ENCODE measurements around the gene CNNM3.
A peak's percentile ranks its signal among the peaks of the same experiment; 100 is the strongest.

Gene CNNM3

DNA sequence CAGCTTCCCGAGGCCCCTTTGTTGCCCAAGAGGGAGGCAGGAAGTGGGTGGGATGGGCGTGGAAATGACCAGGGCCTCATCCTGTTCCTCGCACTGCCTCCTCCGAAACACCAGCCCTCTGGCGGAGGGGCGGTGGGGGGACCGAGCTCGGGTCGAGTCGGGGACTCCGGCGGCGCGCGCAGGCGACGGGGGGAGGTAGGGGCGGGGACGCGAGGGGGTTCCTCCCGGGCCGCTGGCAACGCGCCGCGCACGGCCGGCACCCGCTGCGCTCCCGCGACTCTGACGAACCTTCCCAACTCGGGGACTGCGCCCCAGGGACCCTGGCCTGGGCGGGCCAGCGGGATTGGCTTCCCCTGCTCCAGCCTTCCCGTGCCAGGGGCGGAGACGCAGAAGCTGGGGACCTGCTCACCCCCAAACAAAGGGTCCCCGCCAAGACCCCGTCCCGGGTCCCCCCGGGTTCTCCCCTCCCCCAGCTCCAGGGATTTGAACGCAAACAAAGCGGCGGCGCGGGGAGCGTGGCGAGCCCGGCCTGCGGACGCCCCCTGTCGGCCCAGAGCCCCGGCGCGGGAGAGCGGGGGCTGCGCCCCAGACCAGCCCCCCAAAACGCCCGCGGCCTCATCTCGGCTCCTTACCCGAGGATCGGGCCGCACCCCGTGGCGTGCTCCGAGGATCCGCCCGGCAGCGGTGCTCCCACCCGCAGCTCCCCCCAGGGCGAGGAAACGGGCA is 52.6 kb downstream of the CNNM3 start:
- DNase-seq (ENCODE audit: low spot score) = peak; percentile 80
- H2AK5ac ChIP-seq (ENCODE audit: low read depth, low read length) = peak overlapping the region; percentile 3

DNA sequence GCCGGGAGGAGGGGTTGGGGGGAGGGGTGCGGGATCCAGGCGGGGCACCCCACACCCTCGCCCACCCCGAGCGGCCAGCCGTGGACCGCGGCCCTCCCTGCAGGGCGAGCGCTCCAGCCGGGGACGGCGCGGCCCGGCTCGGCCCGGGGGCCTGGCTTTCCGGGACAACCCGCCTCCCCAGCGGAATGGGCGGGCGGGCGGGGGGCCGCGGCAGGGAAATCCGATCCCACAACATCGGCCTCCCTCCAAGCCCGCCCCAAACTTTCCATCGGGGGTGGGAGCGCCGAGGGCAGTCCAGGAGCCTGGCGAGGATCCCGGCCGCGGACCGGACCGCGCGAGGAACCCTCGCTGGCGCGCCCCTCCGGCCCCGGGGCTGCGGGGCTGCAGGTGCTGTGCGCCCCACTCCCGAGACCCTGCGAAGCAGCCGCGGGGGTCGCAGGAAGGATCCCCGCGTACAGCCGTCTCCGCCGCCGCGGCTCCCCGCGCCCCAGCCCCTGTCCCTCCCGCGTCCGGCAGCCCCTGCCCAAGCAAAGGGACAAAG is 53.3 kb downstream of the CNNM3 start:
- H3K27ac ChIP-seq (replicated peaks; ENCODE audit: low read length) = peak overlapping the region; percentile 91
- peak overlapping the region; percentile 100 for H3K18ac ChIP-seq (ENCODE audit: low read length)
- no peaks in the 10 kb centered on the region for H3K27me3 ChIP-seq (ENCODE audit: control insufficient read depth in 3 of 3, insufficient read depth in 3 of 3, low read depth in 1 of 3, low read length in 3 of 3)
- peak overlapping the region; percentile 90 for H2AFZ ChIP-seq (ENCODE audit: low read length)
- peak overlapping the region; percentile 5 for H2BK12ac ChIP-seq (ENCODE audit: low read length)
- H3K4me3 ChIP-seq (ENCODE audit: low read length in 2 of 2) = peak overlapping the region; percentile 93 to 95
- H3K14ac ChIP-seq (ENCODE audit: low read length) = peak overlapping the region; percentile 99
- no peaks in the 10 kb centered on the region for H3K9me3 ChIP-seq (replicated peaks in 1 of 2; ENCODE audit: control insufficient read depth in 2 of 2, insufficient read depth in 1 of 2, low read depth in 1 of 2, low read length in 2 of 2)
- H2AK5ac ChIP-seq (ENCODE audit: low read depth, low read length) = peak overlapping the region; percentile 3
- DNase-seq (ENCODE audit: low spot score) = no peak
- peak overlapping the region; percentile 77 for H4K8ac ChIP-seq (ENCODE audit: low read depth, low read length)
- H2BK120ac ChIP-seq (ENCODE audit: low read depth, low read length) = peak overlapping the region; percentile 88
- peak overlapping the region; percentile 72 for H3K4me2 ChIP-seq (ENCODE audit: insufficient read depth, low read length, poor library complexity, severe bottlenecking)
- WGBS, 2 donors (ENCODE audit: extremely low coverage in 2 of 2, insufficient read length in 2 of 2, insufficient replicate concordance in 1 of 2) = no CpG with 5 or more reads among the region's 64 CpGs
- H2BK15ac ChIP-seq (ENCODE audit: low read length) = peak overlapping the region; percentile 91
- peaks cover 14 to 17% of the 10 kb centered on the region in 2 donors for H3K4me1 ChIP-seq (ENCODE audit: control insufficient read depth in 2 of 2, insufficient read depth in 1 of 2, low read depth in 1 of 2, low read length in 2 of 2)
- peaks cover 33 to 35% of the 10 kb centered on the region in 2 donors for H3K36me3 ChIP-seq (replicated peaks in 1 of 2; ENCODE audit: control insufficient read depth in 2 of 2, insufficient read depth in 2 of 2, low read length in 2 of 2)
- no peak overlapping the region for H4K91ac ChIP-seq (ENCODE audit: low read depth, low read length, poor library complexity)
- no peak overlapping the region for H3K4ac ChIP-seq (ENCODE audit: low read length)
- peak overlapping the region; percentile 99 for H3K9ac ChIP-seq (ENCODE audit: low read depth, low read length, poor library complexity)
- H3K23ac ChIP-seq (ENCODE audit: low read depth, low read length, poor library complexity) = peak overlapping the region; percentile 97
- H3K79me1 ChIP-seq (ENCODE audit: low read depth, low read length) = peaks cover 38% of the 10 kb centered on the region
- peak overlapping the region; percentile 88 for H2BK5ac ChIP-seq (ENCODE audit: low read length)

More for the DNA sequence above, 52.6 kb downstream of the CNNM3 start:
- no peaks in the 10 kb centered on the region for H3K9me3 ChIP-seq (replicated peaks in 1 of 2; ENCODE audit: control insufficient read depth in 2 of 2, insufficient read depth in 1 of 2, low read depth in 1 of 2, low read length in 2 of 2)
- peak overlapping the region; percentile 78 for H2AFZ ChIP-seq (ENCODE audit: low read length)
- peaks cover 14 to 16% of the 10 kb centered on the region in 2 donors for H3K4me1 ChIP-seq (ENCODE audit: control insufficient read depth in 2 of 2, insufficient read depth in 1 of 2, low read depth in 1 of 2, low read length in 2 of 2)
- peak overlapping the region; percentile 91 for H2BK15ac ChIP-seq (ENCODE audit: low read length)
- H3K9ac ChIP-seq (ENCODE audit: low read depth, low read length, poor library complexity) = peak overlapping the region; percentile 96
- H3K4me2 ChIP-seq (ENCODE audit: insufficient read depth, low read length, poor library complexity, severe bottlenecking) = peak overlapping the region; percentile 58
- peaks cover 39 to 42% of the 10 kb centered on the region in 2 donors for H3K36me3 ChIP-seq (replicated peaks in 1 of 2; ENCODE audit: control insufficient read depth in 2 of 2, insufficient read depth in 2 of 2, low read length in 2 of 2)
- H3K4ac ChIP-seq (ENCODE audit: low read length) = peak overlapping the region; percentile 81
- peak overlapping the region; percentile 88 for H2BK5ac ChIP-seq (ENCODE audit: low read length)
- peak overlapping the region; percentile 77 for H4K8ac ChIP-seq (ENCODE audit: low read depth, low read length)
- H3K23ac ChIP-seq (ENCODE audit: low read depth, low read length, poor library complexity) = peak overlapping the region; percentile 34
- H3K14ac ChIP-seq (ENCODE audit: low read length) = peak overlapping the region; percentile 99
- H3K18ac ChIP-seq (ENCODE audit: low read length) = peak overlapping the region; percentile 100
- H4K91ac ChIP-seq (ENCODE audit: low read depth, low read length, poor library complexity) = peak overlapping the region; percentile 94
- no peak overlapping the region for H2BK12ac ChIP-seq (ENCODE audit: low read length)
- peak overlapping the region; percentile 91 for H3K27ac ChIP-seq (replicated peaks; ENCODE audit: low read length)
- peaks cover 39% of the 10 kb centered on the region for H3K79me1 ChIP-seq (ENCODE audit: low read depth, low read length)
- H2BK120ac ChIP-seq (ENCODE audit: low read depth, low read length) = peak overlapping the region; percentile 51
- no CpG with 5 or more reads among the region's 76 CpGs for WGBS, 2 donors (ENCODE audit: extremely low coverage in 2 of 2, insufficient read length in 2 of 2, insufficient replicate concordance in 1 of 2)
- no peaks in the 10 kb centered on the region for H3K27me3 ChIP-seq (ENCODE audit: control insufficient read depth in 3 of 3, insufficient read depth in 3 of 3, low read depth in 1 of 3, low read length in 3 of 3)
- peak overlapping the region; percentile 93 to 95 for H3K4me3 ChIP-seq (ENCODE audit: low read length in 2 of 2)

DNA sequence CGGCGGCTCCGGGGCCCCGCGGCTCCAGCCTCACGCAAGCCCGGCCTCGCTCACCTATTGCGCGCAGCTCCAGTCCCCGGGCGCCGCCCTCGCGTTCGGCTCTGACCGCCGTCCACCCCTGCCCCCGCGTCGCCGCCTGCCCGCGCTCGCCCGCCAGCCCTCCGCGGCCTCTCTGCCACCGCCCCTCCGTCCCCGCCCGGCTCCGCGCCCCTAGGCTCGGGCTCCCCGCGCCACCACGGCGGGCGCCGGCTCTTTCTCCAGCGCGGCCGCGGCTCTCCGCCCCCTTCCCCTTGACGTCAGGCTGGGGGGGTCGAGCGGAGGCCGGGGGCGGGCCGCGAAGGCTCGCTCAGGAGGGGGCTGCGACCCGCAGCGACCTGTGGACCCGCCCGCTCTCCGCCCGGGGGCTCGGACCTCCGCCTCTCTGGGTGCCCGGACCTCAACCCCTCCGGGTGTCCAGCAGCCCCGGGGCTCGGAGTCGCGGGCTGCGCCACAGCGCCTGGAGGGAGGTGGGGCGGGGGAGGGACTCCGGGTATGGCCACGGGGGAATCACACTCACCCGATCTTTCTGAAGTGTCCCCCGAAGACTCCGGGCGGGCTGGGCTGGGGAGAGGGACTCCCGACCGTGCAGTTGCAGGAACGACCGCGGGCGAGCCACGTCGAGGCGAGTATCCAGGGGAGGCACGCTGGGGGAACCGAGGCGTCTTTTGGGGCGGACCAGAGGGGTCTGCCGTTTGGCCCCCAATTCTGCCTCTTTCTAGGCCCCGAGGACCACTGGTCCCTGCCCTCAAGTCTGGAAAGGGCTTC is 54.0 kb downstream of the CNNM3 start, which contains the start of gene SEMA4C:
TSS of gene SEMA4C (minus strand) at position 259 of the 804 bp plus-strand sequence. CDS start 2,194 bp downstream, outside the sequence.
- Histone ChIP-seq H2AK5ac (ENCODE audit: low read depth, low read length) (peak within 1 kb of the TSS; percentile 90), H3K4ac (ENCODE audit: low read length) (no peak within 1 kb of the TSS), H2BK15ac (ENCODE audit: low read length) (peak within 1 kb of the TSS; percentile 91), H3K36me3 (replicated peaks in 1 of 2; ENCODE audit: control insufficient read depth in 2 of 2, insufficient read depth in 2 of 2, low read length in 2 of 2) (peaks cover 26 to 29% of the 10 kb centered on the region in 2 donors), H3K4me2 (ENCODE audit: insufficient read depth, low read length, poor library complexity, severe bottlenecking) (peak within 1 kb of the TSS; percentile 72), H2BK120ac (ENCODE audit: low read depth, low read length) (peak within 1 kb of the TSS; percentile 88), H3K4me3 (ENCODE audit: low read length in 2 of 2) (peak within 1 kb of the TSS; percentile 93 to 95), H2AFZ (ENCODE audit: low read length) (peak within 1 kb of the TSS; percentile 90), H3K27me3 (ENCODE audit: control insufficient read depth in 3 of 3, insufficient read depth in 3 of 3, low read depth in 1 of 3, low read length in 3 of 3) (no peaks in the 10 kb centered on the region), H3K18ac (ENCODE audit: low read length) (peak within 1 kb of the TSS; percentile 100), H2BK12ac (ENCODE audit: low read length) (peak within 1 kb of the TSS; percentile 12), H3K79me1 (ENCODE audit: low read depth, low read length) (peaks cover 31% of the 10 kb centered on the region), H3K9ac (ENCODE audit: low read depth, low read length, poor library complexity) (peak within 1 kb of the TSS; percentile 99), H3K23ac (ENCODE audit: low read depth, low read length, poor library complexity) (peak within 1 kb of the TSS; percentile 97), H4K91ac (ENCODE audit: low read depth, low read length, poor library complexity) (no peak within 1 kb of the TSS), H3K9me3 (replicated peaks in 1 of 2; ENCODE audit: control insufficient read depth in 2 of 2, insufficient read depth in 1 of 2, low read depth in 1 of 2, low read length in 2 of 2) (no peaks in the 10 kb centered on the region), H3K4me1 (ENCODE audit: control insufficient read depth in 2 of 2, insufficient read depth in 1 of 2, low read depth in 1 of 2, low read length in 2 of 2) (peaks cover 17 to 22% of the 10 kb centered on the region in 2 donors), H4K8ac (ENCODE audit: low read depth, low read length) (peak within 1 kb of the TSS; percentile 77), H3K27ac (replicated peaks; ENCODE audit: low read length) (peak within 1 kb of the TSS; percentile 91), H3K14ac (ENCODE audit: low read length) (peak within 1 kb of the TSS; percentile 99), H2BK5ac (ENCODE audit: low read length) (peak within 1 kb of the TSS; percentile 88)
- WGBS, 2 donors (ENCODE audit: extremely low coverage in 2 of 2, insufficient read length in 2 of 2, insufficient replicate concordance in 1 of 2) = no CpG with 5 or more reads among the region's 93 CpGs
- no peak for DNase-seq (ENCODE audit: low spot score)
